ENCODE results near the gene HMGB4. TPM values are rescaled to one million over a fixed set of nuclear protein-coding genes. Genes with fewer than 3 reads are reported as not detected.
A peak's percentile ranks its signal among the peaks of the same experiment; 100 is the strongest.

Gene HMGB4
- total RNA-seq, 4 donors from 2014 or later: not detected

GRCh38 chr1:33860671-33861070, 3.2 kb upstream of the HMGB4 start:
- no peak for TF ChIP-seq CTCF (IDR thresholded peaks at IDR 0.05)
- TF ChIP-seq POLR2A (IDR thresholded peaks at IDR 0.05): no peak
- intact Hi-C loops (cut with DNase I): no loop called here
- no peak overlapping the region for H3K4me3 ChIP-seq
- WGBS, 2 donors: 55 to 68% methylated on average over 2 of the region's 2 CpGs
- no peaks in the 10 kb centered on the region for H3K4me1 ChIP-seq
- H3K36me3 ChIP-seq: no peaks in the 10 kb centered on the region
- H3K27ac ChIP-seq: no peak overlapping the region
- peaks cover 0 to 45% (median 0%) of the 10 kb centered on the region in 4 donors for H3K27me3 ChIP-seq
- no peaks in the 10 kb centered on the region for H3K9me3 ChIP-seq
- no peak for DNase-seq

GRCh38 chr1:33864460-33865389, 846 bp downstream of the HMGB4 start:
- intact Hi-C loops (cut with DNase I): no loop called here
- no peak for DNase-seq
- TF ChIP-seq POLR2A (IDR thresholded peaks at IDR 0.05) (no peak), CTCF (IDR thresholded peaks at IDR 0.05) (no peak)
- Histone ChIP-seq H3K36me3 (no peaks in the 10 kb centered on the region), H3K4me3 (no peak overlapping the region), H3K27ac (no peak overlapping the region), H3K4me1 (peaks cover 0 to 7% (median 5%) of the 10 kb centered on the region in 3 donors), H3K27me3 (peaks cover 0 to 26% (median 0%) of the 10 kb centered on the region in 4 donors), H3K9me3 (peaks cover 0 to 7% (median 0%) of the 10 kb centered on the region in 3 donors)
- WGBS, 2 donors: 67% methylated on average over 11 to 14 of the region's 14 CpGs

- Histone ChIP-seq H3K27me3 (peaks cover 0 to 25% (median 0%) of the 10 kb centered on the region in 4 donors), H3K9me3 (peaks cover 0 to 7% (median 0%) of the 10 kb centered on the region in 3 donors), H3K4me1 (peaks cover 0 to 11% (median 5%) of the 10 kb centered on the region in 3 donors), H3K27ac (no peak overlapping the region), H3K4me3 (no peak overlapping the region), H3K36me3 (no peaks in the 10 kb centered on the region)
- 33 to 35% methylated on average over 6 of the region's 6 CpGs for WGBS, 2 donors
- no peak for DNase-seq
- intact Hi-C loops (cut with DNase I): no loop called here
- TF ChIP-seq CTCF (IDR thresholded peaks at IDR 0.05) (no peak), POLR2A (IDR thresholded peaks at IDR 0.05) (no peak)
These were observed 2.4 kb downstream of the HMGB4 start for GRCh38 chr1:33866281-33866680.

- TF ChIP-seq POLR2A (IDR thresholded peaks at IDR 0.05): no peak
- no peak for TF ChIP-seq CTCF (IDR thresholded peaks at IDR 0.05)
- intact Hi-C loops (cut with DNase I): no loop called here
These were observed 3.8 kb downstream of the HMGB4 start for GRCh38 chr1:33867684-33868083.

GRCh38 chr1:33872275-33872674, 8.4 kb downstream of the HMGB4 start:
- no peak for DNase-seq
- peak overlapping the region; percentile 9 to 58 (median 41) for H3K27ac ChIP-seq
- no peaks in the 10 kb centered on the region for H3K36me3 ChIP-seq
- H3K9me3 ChIP-seq: peaks cover 0 to 3% (median 0%) of the 10 kb centered on the region in 3 donors
- no peak overlapping the region for H3K4me3 ChIP-seq
- no peaks in the 10 kb centered on the region for H3K27me3 ChIP-seq
- peaks cover 11 to 42% (median 19%) of the 10 kb centered on the region in 3 donors for H3K4me1 ChIP-seq
- TF ChIP-seq POLR2A (IDR thresholded peaks at IDR 0.05) (no peak), CTCF (IDR thresholded peaks at IDR 0.05) (no peak)
- intact Hi-C loops (cut with DNase I): no loop called here

More at GRCh38 chr1:33867684-33868083, 3.8 kb downstream of the HMGB4 start:
- Histone ChIP-seq H3K9me3 (peaks cover 0 to 7% (median 0%) of the 10 kb centered on the region in 3 donors), H3K4me1 (peaks cover 5 to 24% (median 6%) of the 10 kb centered on the region in 3 donors), H3K4me3 (no peak overlapping the region), H3K27me3 (peaks cover 0 to 19% (median 0%) of the 10 kb centered on the region in 4 donors), H3K27ac (no peak overlapping the region), H3K36me3 (no peaks in the 10 kb centered on the region)
- 84 to 87% methylated on average over 1 of the region's 1 CpG for whole genome bisulfite sequencing, 2 donors
- no peak for DNase-seq

All from esophagus squamous epithelium (tissue), 5 donors.